Cerebellar cortex (tissue), 1 donor: ENCODE data around the gene DTX2.
A peak's percentile ranks its signal among the peaks of the same experiment; 100 is the strongest.
"Not testable (repeated sequence)": the region's sequence is repeated elsewhere in the genome, so short reads cannot be mapped to it uniquely, and the experiment has no call there.

Source experiments
- DNase-seq: peaks from one replicate; pipeline ENCODE4 v3.0.0-alpha.2; 2015; ENCODE audit warnings: low spot score

DTX2 gene

DNA sequence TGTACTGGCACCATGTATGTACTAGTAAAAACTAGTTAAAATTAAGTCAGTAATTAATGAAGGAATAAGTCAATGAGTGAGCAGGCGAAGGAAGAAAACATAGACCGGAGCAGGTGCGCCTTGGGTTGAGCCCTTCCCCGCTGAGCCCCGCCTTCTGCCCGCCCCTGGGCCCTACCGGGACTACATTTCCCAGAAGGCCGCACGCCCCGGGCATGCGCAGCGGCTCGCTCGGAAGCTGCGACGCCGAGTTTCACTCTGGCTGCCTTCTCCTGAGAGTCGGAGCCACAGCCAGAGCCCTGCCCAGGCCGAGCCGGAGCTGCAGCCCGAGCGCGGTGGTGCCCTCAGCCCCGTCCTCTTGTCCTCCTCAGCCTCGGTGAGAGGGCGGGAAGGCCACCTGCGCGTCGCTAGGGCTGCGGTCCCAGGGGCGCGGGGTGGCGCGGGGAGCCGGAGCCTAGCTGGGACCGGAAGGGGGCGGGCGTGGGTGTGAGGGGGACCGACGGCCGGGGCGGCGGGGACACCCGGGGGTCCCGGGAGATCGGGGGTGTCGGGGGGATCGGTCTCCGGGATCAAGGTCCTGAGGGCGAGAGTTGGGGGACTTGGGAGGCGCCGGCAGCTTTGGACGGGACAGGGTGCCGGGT, at the start of gene DTX2:
TSS of gene DTX2 (plus strand) at position 246 of the 638 bp plus-strand sequence. CDS start 18,801 bp downstream, outside the sequence.
- not testable (repeated sequence) for DNase-seq

DNA sequence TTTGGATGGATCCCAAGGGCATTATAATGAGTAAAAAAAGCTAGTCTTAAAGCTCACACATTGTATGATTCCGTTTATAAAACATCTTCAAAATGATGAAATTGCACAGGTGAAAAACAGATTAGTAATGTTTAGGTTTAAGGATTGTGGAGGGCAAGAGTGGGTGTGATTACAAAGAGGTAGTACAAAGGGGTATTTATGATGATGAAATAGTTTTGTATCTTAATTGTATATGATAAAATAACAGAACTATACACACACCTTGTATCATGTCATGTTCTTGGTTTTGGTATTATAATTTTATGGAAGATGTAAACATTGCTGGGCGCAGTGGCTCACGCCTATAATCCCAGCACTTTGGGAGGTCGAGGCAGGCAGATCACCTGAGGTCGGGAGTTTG, 49.3 kb upstream of the DTX2 start:
- no peak for DNase-seq

DNA sequence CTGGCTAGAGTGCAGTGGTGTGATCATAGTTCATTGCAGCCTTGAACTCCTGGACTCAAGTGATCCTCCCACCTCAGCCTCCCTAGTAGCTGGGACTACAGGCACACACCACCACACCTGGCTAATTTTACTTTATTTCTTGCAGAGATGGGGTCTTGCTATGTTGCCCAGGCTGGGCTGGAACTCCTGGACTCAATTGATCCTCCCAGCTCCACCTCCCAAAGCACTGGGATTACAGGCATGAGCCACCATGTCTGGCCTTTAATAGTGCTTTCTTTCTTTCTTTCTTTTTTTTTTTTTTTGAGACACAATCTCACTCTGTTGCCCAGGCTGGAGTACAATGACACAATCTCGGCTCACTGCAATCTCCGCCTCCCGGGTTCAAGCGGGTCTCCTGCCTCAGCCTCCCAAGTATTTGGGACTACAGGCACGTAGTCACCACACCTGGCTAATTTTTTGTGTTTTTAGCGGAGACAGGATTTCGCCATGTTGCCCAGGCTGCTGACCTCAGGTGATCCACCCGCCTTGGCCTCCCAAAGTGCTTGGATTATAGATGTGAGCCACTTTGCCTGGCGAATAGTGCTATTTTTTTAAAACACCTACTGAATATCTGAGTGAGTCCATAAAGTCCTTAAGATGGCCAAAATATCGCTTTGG, 43.7 kb upstream of the DTX2 start:
- DNase-seq, result not testable (repeated sequence)

DNA sequence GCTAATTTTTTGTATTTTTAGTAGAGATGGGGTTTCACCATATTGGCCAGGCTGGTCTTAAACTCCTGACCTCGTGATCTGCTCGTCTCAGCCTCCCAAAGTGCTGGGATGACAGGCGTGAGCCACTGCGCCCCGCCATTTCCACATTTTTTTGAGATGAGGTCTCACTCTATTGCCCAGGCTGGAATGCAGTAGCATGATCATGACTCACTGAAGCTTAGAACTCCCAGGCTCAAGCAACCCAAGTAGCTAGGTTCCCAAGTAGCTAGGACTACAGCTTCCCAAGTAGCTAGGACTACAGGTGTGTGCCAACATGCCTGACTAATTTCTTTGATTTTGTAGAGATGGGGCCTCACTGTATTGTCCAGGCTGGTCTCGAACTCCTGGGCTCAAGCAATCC, 40.4 kb upstream of the DTX2 start:
- DNase-seq, result peak; percentile 50

DNA sequence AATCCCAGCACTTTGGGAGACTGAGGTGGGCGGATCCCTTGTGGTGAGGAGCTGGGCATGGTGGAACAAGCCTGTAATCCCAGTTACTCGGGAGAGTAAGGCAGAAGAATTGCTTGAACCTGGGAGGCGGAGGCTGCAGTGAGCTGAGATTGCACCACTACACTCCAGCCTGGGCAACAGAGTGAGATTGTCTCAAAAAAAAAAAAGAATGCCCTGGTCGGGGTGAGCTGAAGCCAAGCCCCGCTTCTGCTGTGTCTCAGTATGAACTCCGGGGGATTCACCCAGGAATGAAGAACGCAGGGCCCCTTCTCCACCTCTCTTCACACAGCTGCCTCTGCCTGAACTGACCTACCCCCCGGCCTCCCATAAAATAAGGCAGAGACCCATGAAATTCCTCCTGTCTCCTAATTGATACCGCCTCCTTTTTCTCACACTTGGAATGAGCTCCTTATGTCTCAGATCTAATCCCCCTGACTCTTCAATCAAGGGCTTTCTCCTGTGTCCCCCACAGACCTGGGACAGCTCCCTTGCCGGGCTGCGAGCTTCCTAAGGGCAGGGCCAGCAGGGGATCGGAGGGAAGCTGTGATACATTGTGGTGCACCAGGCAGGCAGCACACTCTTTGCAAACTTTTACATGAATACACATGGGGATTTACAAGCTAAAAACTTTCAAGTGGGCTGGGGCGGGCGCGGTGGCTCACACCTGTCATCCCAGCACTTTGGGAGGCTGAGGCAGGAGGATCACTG, 37.7 kb upstream of the DTX2 start:
- peak; percentile 28 for DNase-seq

DNA sequence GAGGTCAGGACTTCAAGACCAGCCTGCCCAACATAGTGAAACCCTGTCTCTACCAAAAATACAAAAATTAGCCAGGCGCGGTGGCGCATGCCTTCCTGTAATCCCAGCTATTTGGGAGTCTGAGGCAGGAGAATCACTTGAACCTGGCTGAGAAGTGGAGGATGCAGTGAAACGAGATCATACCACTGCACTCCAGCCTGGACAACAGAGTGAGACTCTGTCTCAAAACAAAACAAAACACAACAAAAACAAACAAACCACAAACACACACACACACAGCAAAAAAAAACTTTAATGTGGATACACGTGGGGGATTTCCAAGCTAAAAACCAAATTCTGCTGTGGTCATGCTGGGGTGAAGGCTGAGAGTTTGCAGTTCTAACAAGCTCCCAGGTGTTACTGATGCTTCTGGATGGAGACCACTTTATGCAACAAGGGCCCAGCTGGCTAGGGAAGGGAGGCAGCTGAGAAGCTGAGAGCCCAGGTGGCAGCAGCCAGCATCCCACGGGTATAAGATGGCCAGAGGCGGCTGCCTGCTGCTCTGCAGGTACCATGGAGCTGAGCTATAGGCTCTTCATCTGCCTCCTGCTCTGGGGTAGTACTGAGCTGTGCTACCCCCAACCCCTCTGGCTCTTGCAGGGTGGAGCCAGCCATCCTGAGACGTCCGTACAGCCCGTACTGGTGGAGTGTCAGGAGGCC, 36.9 kb upstream of the DTX2 start, which contains the start of gene ZP3:
TSS of gene ZP3 (plus strand) at position 538 of the 699 bp plus-strand sequence. CDS start at position 553, 15 bp downstream.
- no peak for DNase-seq

DNA sequence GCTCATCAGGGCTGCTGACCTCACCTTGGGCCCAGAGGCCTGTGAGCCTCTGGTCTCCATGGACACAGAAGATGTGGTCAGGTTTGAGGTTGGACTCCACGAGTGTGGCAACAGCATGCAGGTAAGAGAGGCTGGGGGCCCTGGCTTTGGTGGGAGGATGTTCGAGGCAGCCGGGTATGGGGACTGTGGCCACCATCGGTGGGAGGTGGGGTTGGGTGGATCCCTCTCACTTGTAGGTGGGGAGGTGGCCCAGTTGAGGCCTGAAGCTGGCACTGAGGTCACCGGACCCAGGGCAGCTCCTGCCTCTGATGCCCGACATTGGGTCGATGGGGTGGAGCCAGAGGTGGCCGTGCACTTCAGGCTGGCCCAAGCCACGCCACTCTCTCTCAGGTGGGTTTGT, 36.4 kb upstream of the DTX2 start:
- DNase-seq, result no peak

DNA sequence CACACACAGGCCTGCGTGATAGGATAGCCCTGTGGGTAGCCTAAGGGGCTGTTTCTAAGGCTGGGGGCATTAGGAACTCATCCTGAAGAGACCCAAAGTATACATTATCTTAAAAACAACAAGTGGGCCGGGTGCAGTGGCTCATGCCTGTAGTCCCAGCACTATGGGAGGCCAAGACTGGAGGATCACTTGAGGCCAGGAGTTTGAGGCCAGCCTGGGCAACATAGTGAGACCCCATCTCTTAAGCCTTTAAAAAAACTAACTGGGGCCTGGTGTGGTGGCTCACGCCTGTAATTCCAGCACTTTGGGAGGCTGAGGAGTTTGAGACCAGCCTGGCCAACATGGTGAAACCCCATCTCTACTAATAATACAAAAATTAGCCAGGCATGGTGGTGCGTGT, 36.0 kb upstream of the DTX2 start:
- DNase-seq, result not testable (repeated sequence)

DNA sequence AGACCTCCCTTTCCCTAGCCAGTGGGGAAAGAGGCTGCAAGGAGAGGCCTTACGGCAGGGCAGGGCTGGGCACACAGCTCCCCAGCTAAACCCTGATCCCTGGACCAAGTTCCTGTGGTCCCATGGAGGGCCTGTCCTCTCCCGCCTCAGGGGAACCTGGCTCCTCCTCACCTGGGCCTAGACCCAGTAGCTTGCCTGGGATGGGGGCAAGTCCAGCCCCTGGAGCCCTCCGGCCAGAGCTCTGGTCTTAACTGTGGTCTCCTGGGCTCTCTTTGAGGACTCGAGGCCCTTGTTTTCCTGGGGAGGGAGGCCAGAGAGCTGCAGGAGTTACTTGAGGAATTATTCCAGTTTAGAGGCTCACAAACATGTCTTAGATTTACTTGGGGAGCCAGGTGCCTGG, 35.3 kb upstream of the DTX2 start:
- no peak for DNase-seq

DNA sequence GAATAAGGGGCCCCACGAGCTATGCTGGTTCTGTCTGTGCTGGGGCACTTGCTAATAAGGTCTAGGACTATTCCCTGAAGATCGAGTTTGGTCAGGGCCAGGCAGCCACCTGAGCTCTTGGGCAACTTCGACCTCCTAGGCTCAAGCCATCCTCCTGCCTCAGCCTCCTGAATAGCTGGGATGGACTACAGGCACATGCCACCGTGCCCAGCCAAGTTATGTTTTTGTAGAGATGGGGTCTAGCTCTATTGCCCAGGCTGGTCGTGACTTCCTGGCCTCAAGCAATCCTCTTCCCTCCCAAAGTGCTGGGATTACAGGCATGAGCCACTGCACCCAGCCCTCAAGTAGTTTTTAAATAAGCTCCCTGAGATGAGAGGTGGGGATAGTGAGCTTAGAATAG, 33.9 kb upstream of the DTX2 start:
- no peak for DNase-seq

DNA sequence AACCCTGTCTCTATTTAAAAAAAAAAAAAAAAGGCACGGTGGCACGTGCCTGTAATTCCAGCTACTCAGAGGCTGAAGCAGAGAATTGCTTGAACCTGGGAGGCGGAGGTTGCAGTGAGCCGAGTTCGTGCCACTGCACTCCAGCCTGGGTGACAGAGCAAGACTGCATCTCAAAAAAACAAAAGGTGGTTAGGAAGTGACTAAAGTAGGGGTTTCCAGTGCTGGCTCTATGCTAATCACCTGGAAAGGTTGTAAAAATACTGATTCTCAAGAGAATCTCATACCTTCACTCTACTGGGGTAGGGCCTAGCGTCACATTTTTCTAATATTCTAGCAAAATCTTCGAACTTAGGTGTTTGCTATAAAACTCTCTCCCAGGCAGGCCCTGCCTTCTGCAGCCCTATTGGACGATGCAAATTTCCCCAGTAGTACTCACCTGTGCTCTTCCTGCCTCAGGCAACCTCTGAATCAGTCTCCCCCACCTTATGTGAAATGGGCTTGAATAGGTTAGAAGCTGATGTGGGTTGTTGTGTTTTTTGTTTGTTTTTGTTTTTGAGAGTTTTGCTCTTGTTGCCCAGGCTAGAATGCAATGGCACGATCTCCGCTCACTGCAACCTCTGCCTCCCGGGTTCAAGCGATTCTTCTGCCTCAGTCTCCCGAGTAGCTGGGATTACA, 33.2 kb upstream of the DTX2 start:
- DNase-seq, result no peak

DNA sequence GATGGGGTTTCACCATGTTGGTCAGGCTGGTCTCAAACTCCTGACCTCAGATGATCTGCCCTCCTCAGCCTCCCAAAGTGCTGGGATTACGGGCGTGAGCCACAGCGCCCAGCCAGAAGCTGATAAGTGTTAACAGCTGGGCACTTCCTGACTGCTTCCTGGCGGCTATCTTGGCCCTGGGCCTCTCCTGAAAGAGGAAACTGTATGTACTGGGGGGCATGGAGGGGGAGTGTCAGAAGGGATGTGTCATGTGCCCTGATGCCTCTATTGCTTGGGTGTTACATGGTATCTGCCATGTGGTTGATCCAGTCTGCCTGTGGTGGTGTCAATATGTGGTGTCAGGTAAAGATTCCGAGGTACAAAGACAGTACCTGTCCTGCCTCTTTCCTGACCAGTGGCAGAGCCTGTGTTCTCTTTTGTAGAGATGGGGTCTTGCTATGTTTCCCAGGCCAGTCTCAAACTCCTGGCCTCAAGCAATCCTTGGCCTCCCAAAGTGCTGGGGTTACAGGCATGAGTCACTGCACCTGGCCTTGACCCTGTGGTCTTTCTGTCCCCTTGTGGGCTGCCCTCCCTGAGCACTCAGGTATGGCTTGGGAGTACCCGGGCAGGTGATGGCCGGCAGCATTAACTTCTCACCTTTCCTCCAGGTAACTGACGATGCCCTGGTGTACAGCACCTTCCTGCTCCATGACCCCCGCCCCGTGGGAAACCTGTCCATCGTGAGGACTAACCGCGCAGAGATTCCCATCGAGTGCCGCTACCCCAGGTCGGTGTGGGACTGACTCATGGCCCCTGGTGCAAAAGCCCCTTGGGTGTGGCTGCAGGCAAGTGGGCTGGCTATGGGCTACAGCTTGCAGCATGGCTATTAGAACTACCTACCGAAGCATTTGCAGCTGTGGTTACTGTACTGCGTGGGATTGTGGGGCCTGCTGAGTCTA, 32.4 kb upstream of the DTX2 start:
- no peak for DNase-seq

DNA sequence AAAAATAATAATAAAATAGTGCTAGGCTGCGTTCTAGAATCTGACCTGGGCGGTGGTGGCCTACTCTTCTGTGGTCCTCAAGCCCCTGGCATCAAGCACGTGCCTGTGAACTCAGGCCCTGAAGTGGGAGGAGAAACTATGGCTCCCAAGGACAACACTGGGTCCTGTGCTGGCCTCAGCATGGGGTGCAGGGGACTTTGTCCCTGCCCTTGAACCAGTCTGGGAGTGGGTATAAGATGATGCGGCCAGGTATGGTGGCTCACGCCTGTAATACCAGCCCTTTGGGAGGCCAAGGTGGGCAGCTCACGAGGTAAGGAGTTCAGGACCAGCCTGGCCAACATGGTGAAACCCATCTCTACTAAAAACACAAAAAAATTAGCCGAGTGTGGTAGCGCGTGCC, 31.3 kb upstream of the DTX2 start:
- DNase-seq, result no peak

DNA sequence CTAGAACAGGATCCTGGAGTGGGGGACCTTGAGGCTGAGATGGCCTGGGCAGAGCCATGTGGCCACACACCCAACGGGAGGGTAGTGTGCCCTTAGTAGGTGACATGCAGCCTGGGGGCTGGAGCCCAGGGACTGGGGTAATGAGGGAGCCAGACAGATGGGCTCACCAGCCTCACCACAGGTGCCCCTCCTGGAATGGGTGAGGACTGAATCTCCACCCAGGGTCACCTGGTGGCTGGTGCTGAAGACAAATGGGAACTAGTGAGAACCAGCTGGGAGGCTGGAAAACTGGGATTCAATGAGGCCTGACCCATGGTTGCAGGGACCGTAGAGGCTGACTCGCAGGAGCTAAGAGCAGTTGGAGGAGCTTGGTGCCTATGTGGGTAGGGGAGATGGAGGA, 30.7 kb upstream of the DTX2 start:
- no peak for DNase-seq

DNA sequence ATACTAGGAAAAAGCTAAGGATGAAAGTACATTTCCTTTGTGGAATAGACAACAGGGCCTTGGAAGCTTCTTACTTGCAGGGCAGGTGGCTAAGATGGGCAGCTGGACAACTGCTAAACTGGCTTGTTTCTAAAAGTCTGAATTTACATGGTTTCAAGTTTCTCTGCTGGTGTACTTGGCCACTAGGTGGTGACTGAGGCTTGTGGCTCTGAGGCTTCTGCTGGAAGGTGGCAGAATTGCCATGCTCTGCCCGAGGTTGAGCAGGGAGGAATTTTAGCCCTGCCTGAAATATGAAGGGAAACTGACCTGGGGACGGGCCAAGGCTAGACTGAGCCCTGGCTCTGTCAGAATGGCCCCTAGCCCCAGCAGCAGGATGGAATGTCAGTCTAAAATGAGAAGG, 23.6 kb upstream of the DTX2 start:
- peak; percentile 73 for DNase-seq

DNA sequence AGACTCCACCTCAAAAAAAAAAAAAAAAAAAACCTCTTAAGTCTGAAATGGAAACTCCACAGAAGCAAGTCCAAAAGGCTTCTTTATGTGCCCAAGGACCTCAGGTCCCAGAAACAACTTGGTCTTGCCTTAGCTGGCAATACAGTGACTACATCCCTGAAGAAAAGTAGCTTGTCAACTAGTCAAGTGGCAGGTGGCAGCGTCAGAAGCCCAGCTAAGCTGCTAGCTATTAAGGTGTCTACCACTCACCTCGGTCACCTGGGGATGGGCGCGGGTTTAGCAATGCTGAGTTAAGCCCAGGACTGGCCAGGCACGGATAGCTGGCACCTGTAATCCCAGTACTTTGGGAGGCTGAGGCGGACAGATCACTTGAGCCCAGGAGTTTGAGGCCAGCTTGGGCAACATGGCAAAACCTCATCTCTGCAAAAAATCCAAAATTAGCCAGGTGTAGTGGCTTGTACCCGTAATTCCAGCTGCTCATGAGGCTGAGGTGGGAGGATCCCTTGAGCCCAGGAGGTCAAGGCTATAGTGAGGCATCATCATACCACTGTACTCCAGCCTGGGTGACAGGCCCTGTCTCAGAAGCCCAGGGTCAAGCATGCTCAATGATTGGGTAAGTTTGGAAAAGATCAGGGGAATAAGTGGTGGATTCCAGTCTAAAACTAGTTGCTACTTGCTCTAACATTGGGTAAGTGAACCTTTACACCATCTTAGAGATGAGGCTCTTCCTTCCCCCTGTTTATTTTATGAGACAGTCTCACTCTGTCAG, 22.2 kb upstream of the DTX2 start:
- not testable (repeated sequence) for DNase-seq

DNA sequence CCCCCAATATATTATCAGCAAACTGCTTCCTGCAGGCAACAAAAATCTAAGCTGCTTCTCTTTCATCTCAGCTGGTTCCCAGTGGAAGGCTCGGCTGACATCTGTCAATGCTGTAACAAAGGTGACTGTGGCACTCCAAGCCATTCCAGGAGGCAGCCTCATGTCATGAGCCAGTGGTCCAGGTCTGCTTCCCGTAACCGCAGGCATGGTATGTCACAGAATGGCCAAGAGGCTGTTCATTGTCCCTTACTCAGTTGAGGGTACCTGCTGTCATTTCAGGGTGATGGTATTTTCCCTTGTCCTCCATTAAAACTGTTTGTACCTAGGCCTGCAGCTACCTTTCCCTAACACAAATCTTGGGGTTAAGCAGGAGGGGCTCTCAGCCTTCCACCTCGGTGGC, 21.1 kb upstream of the DTX2 start:
- DNase-seq, result not testable (repeated sequence)

DNA sequence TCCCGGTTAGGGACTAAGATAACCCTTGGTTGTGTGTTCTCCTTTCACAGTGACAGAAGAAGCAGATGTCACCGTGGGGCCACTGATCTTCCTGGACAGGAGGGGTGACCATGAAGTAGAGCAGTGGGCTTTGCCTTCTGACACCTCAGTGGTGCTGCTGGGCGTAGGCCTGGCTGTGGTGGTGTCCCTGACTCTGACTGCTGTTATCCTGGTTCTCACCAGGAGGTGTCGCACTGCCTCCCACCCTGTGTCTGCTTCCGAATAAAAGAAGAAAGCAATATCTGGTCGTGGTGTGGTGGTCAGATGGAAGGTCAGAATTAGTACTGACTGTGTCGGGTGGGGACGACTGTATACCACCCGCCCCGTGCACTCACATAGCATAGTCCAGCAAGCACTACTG, 19.7 kb upstream of the DTX2 start:
- not testable (repeated sequence) for DNase-seq

DNA sequence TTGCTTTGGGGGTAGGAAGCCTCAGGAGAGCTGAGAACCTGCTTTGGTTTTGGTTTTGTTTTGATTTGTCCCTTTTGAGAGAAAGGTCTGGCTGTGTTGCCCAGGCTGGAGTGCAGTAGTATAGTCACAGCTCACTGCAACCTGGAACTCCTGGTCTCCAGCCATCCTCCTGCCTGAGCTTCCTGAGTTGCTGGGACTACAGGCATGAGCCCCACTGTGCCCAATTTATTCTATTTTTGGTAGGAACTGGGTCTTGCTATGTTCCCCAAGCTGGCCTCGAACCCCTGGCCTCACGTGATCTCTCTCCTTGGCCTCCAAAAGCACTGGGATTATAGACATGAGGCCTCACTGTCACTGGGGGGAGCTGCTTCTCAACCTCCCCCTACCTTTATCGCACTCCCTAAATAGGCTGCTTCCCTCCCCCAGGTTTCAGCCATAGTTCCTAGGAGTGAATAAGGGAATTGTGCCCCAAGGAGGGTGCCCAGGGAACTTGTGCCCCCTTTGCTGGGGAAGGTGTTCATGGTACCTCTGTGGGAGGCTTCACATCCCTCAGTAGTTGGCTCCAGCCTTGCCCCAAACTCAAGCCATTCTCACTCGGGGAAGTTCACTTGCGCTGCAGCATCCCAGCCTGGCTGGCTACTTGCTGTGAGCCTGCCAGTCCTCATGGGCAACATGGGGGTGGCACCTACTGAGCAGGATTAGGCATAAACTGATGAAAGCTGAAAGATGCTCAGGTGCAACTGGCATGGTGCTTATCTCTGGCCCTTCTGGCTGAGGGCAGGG, 18.7 kb upstream of the DTX2 start:
- not testable (repeated sequence) for DNase-seq
